ENCODE results near the gene DHRS7B. TPM values are rescaled to one million over a fixed set of nuclear protein-coding genes. Genes with fewer than 3 reads are reported as not detected.

Gene DHRS7B
- total RNA-seq, 4 donors from 2014 or later, result 24.3 to 35.1 (median 33.7) TPM

DNA sequence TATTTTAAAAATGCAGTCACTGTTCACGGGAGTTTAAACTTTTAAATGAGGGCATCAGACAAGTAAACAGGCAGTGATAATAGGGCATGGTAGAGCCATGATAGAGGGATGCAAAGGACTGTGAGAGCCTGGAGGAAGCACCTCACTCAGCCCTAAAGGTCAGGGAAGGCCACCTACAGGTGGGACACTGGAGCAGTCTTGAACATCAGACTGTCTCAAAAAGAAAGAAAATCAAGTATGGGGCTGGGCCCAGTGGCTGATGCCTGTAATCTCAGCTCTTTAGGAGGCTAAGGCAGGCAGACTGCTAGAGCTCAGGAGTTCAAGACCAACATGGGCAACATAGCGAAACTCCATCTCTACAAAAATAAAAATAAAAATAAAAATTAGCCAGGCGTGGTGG lies 31.0 kb upstream of the DHRS7B start:
- 87 to 89% methylated on average over 3 of the region's 3 CpGs for WGBS, 2 donors
- Histone ChIP-seq H3K9me3 (no peaks in the 10 kb centered on the region), H3K36me3 (no peaks in the 10 kb centered on the region), H3K27me3 (no peaks in the 10 kb centered on the region), H3K4me1 (peaks cover 0 to 10% (median 3%) of the 10 kb centered on the region in 4 donors), H3K27ac (no peak overlapping the region), H3K4me3 (no peak overlapping the region)
- TF ChIP-seq, protein P1, sequence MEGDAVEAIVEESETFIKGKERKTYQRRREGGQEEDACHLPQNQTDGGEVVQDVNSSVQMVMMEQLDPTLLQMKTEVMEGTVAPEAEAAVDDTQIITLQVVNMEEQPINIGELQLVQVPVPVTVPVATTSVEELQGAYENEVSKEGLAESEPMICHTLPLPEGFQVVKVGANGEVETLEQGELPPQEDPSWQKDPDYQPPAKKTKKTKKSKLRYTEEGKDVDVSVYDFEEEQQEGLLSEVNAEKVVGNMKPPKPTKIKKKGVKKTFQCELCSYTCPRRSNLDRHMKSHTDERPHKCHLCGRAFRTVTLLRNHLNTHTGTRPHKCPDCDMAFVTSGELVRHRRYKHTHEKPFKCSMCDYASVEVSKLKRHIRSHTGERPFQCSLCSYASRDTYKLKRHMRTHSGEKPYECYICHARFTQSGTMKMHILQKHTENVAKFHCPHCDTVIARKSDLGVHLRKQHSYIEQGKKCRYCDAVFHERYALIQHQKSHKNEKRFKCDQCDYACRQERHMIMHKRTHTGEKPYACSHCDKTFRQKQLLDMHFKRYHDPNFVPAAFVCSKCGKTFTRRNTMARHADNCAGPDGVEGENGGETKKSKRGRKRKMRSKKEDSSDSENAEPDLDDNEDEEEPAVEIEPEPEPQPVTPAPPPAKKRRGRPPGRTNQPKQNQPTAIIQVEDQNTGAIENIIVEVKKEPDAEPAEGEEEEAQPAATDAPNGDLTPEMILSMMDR (IDR thresholded peaks at IDR 0.05), result no peak
- TF ChIP-seq EP300 (IDR thresholded peaks at IDR 0.05), result no peak
- TF ChIP-seq POLR2A (IDR thresholded peaks at IDR 0.05), result no peak
- DNase-seq (ENCODE audit: low spot score in 2 of 2), result no peak

DNA sequence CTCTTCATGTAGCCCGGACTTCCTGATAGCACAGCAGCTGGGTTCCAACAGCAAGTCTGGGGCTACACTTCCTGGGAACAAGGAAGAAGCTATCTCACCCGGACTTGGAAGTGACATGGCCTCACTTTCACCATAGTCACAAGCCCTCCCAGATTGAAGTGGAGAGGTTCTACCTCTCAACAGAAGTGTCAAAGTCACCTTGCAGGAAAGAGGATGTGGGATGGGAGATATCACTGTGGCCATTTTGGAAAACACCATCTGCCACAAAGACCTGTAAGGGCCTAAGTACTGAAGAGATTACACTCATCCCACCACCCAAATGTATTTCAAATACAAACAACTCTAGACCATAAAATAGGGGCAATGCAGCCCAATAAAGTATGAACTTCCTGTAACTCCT lies 29.9 kb upstream of the DHRS7B start:
- Histone ChIP-seq H3K4me1 (peaks cover 0 to 10% (median 3%) of the 10 kb centered on the region in 4 donors), H3K36me3 (no peaks in the 10 kb centered on the region), H3K4me3 (no peak overlapping the region), H3K9me3 (no peaks in the 10 kb centered on the region), H3K27ac (no peak overlapping the region), H3K27me3 (no peaks in the 10 kb centered on the region)
- TF ChIP-seq POLR2A (IDR thresholded peaks at IDR 0.05), result no peak
- no peak for TF ChIP-seq EP300 (IDR thresholded peaks at IDR 0.05)
- TF ChIP-seq, protein P1 (IDR thresholded peaks at IDR 0.05), result no peak
- 79 to 82% methylated on average over 2 of the region's 2 CpGs for WGBS, 2 donors
- DNase-seq (ENCODE audit: low spot score in 2 of 2), result no peak

DNA sequence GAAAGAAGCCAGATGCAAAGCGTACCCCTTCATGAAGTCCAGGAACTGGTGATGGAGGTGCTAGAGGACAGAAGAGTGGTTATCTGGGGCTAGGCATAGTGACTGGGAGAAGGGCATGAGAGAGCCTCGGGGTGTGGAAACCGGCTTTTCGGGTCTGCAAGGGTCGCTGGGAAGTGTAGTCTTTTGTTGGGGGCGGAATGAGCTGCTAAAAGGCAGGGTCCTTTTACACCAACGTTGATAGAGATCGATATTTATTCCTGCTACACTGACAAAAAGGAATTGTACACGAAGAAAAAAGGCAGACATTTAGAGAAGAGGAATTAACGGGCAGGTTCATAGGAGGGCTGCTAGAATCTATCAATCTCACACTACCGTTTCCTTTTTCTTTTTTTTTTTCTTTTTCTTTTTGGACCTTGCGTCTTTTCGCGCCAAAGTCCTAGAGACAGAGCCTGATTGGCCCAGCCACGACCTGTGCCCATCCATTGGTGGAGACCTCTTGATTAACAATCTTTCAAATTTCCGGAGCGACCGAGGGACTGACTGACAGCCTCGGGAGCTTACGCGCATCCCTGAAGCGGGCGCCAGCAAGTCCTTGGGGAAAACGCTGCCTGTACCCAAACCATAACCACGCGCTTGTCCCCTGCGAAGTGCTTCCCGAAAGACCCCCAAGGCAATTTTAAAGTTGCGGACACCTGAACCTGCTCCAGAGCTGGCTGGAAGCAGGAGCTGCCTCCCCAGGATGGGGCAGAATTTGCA lies 27.7 kb upstream of the DHRS7B start:
- Histone ChIP-seq H3K4me1 (peaks cover 0 to 10% (median 3%) of the 10 kb centered on the region in 4 donors), H3K4me3 (peak overlapping the region; percentile 21 to 55 (median 52)), H3K36me3 (no peaks in the 10 kb centered on the region), H3K9me3 (no peaks in the 10 kb centered on the region), H3K27ac (no peak overlapping the region), H3K27me3 (no peaks in the 10 kb centered on the region)
- TF ChIP-seq POLR2A (IDR thresholded peaks at IDR 0.05) (no peak), EP300 (IDR thresholded peaks at IDR 0.05) (no peak)
- TF ChIP-seq, protein P1 (IDR thresholded peaks at IDR 0.05), result no peak
- peak in 1 of 2 donors; percentile 24 for DNase-seq (ENCODE audit: low spot score in 2 of 2)
- 1% methylated on average over 29 of the region's 29 CpGs for WGBS, 2 donors

DNA sequence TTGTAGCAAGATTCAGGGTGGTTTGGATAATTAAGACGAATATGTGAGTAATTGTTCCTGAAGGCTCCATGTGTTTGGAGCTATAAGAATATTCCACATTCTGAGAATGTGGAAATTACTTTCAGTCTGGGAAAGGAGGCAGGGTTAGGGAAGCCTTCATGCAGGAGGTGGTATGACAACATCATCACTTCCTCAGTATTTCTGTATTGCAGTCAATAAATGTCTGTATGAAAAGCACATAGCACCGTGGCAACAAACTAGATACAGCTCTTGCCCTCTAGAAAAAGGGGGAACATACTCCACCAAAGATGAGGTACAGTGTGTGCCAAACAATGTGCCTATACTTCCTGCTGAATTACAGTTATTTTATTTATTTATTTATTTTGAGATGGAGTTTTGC lies 26.1 kb upstream of the DHRS7B start:
- TF ChIP-seq, protein P1 (IDR thresholded peaks at IDR 0.05), result no peak
- TF ChIP-seq POLR2A (IDR thresholded peaks at IDR 0.05) (no peak), EP300 (IDR thresholded peaks at IDR 0.05) (no peak)
- Histone ChIP-seq H3K9me3 (no peaks in the 10 kb centered on the region), H3K27ac (no peak overlapping the region), H3K4me1 (peaks cover 0 to 10% (median 3%) of the 10 kb centered on the region in 4 donors), H3K4me3 (no peak overlapping the region), H3K27me3 (no peaks in the 10 kb centered on the region), H3K36me3 (no peaks in the 10 kb centered on the region)
- DNase-seq (ENCODE audit: low spot score in 2 of 2), result no peak
- 73 to 77% methylated on average over 2 of the region's 2 CpGs for WGBS, 2 donors

DNA sequence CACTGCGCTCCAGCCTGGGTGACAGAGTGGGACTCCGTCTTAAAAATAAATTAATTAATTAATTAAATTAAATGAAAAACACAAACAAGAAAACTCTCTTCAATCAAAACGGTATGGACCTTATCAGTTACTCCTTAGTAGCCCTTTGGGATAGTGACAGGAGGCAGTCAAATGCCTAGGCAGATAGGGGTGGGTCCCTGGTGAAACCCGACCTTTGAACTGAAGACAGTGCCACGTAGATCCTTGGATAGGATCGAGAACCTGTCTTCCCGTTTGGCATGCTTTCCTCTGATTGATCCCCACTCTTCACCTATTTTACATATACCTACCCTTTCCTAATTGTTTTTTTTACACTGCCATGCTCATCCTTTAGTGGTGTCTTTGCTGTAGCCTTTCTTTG lies 22.2 kb upstream of the DHRS7B start:
- H3K27ac ChIP-seq, result no peak overlapping the region
- no peaks in the 10 kb centered on the region for H3K27me3 ChIP-seq
- no peak for TF ChIP-seq POLR2A (IDR thresholded peaks at IDR 0.05)
- TF ChIP-seq, protein P1 (IDR thresholded peaks at IDR 0.05), result no peak
- TF ChIP-seq EP300 (IDR thresholded peaks at IDR 0.05), result no peak
- no peaks in the 10 kb centered on the region for H3K36me3 ChIP-seq
- no peak for DNase-seq (ENCODE audit: low spot score in 2 of 2)
- peaks cover 0 to 2% (median 0%) of the 10 kb centered on the region in 4 donors for H3K4me1 ChIP-seq
- 84 to 88% methylated on average over 7 of the region's 7 CpGs for WGBS, 2 donors
- no peak overlapping the region for H3K4me3 ChIP-seq
- no peaks in the 10 kb centered on the region for H3K9me3 ChIP-seq

All from tibial nerve (tissue), 4 donors.